Fibroblast of lung (primary cell): ENCODE measurements around the gene RNLS. TPM values are rescaled to one million over a fixed set of nuclear protein-coding genes. Genes with fewer than 3 reads are reported as not detected.

Experiments used
- DNase-seq, 2 donors: peaks; one replicate each; pipeline versions ENCODE4 v3.0.0 to v3.0.0-alpha.2; 2010; ENCODE audit warnings: low read depth in 2 of 2
- H2AFZ ChIP-seq: 2 replicates; pipeline ENCODE4 v1.5.1; 2012; ENCODE audit warnings: low read length, control low read depth, inconsistent platforms
- H3K27ac ChIP-seq: 2 replicates; pipeline ENCODE4 v1.5.1; 2011; ENCODE audit warnings: low read length, control low read depth; ENCODE audit not compliant: insufficient read depth
- H3K27me3 ChIP-seq: 2 replicates; pipeline ENCODE4 v1.5.1; 2011; ENCODE audit warnings: mild to moderate bottlenecking, low read length; ENCODE audit not compliant: control insufficient read depth, insufficient read depth
- H3K36me3 ChIP-seq: 2 replicates; pipeline ENCODE4 v1.5.1; 2011; ENCODE audit warnings: low read length; ENCODE audit not compliant: control insufficient read depth, insufficient read depth
- H3K4me1 ChIP-seq: 2 replicates; pipeline ENCODE4 v1.5.1; 2011; ENCODE audit warnings: low read length; ENCODE audit not compliant: control insufficient read depth, insufficient read depth; ENCODE audit errors: extremely low read depth
- H3K4me2 ChIP-seq: 2 replicates; pipeline ENCODE4 v1.5.1; 2011; ENCODE audit warnings: low read length, control low read depth; ENCODE audit not compliant: insufficient read depth; ENCODE audit errors: extremely low read depth
- H3K4me3 ChIP-seq, 4 experiments: fragments of 200-600 bp in 1 of 4; sonication (generic) in 1 of 4; replicated peaks in 1 of 4; 2 replicates each; pipeline ENCODE4 v1.5.1; 2011 to 2016; ENCODE audit warnings: low read length in 4 of 4, low read depth in 3 of 4, mild to moderate bottlenecking in 3 of 4, control low read depth in 2 of 4, inconsistent platforms in 1 of 4, mixed read lengths in 1 of 4; ENCODE audit not compliant: insufficient read depth in 1 of 4; ENCODE audit errors: control extremely low read depth in 1 of 4
- H3K79me2 ChIP-seq: 2 replicates; pipeline ENCODE4 v1.5.1; 2012; ENCODE audit warnings: mild to moderate bottlenecking, low read length, inconsistent platforms; ENCODE audit not compliant: control insufficient read depth, insufficient read depth
- H3K9ac ChIP-seq: 2 replicates; pipeline ENCODE4 v1.5.1; 2011; ENCODE audit warnings: mild to moderate bottlenecking, low read length, control low read depth; ENCODE audit not compliant: insufficient read depth
- H3K9me3 ChIP-seq: 2 replicates; pipeline ENCODE4 v1.5.1; 2012; ENCODE audit warnings: low read depth, low read length; ENCODE audit not compliant: control insufficient read depth, insufficient read depth
- H4K20me1 ChIP-seq: 2 replicates; pipeline ENCODE4 v1.5.1; 2011; ENCODE audit warnings: low read length; ENCODE audit not compliant: control insufficient read depth, insufficient read depth; ENCODE audit errors: extremely low read depth
- EZH2 ChIP-seq: IDR thresholded peaks from 2 replicates; pipeline ENCODE4 v1.5.1; 2012; ENCODE audit warnings: low read length, control low read depth, mild to moderate bottlenecking; ENCODE audit errors: missing control alignments
- polyA plus RNA-seq, 2 donors: library from polyadenylated mRNA; depleted of rRNA in 1 of 2; stranded (reverse) in 1 of 2; unstranded in 1 of 2; fragments of >200 nt; gene quantifications; 2 replicates each; pipeline ENCODE4 v1.2.1, GENCODE V29; 2011 to 2012; ENCODE audit warnings: missing spikeins in 1 of 2
- total RNA-seq: library from RNA; depleted of rRNA; stranded (reverse); fragments of >200 nt; gene quantifications from 2 replicates; pipeline ENCODE4 v1.2.1, GENCODE V29; 2014
- TF ChIP-seq, protein P1 (sequence below), 2 donors: IDR thresholded peaks in 1 of 2; conservative IDR thresholded peaks in 1 of 2; 1 replicate in 1 of 2; 2 replicates in 1 of 2; pipeline ENCODE4 v1.5.1; 2011 to 2012; ENCODE audit warnings: low read length in 2 of 2, control low read depth in 1 of 2, inconsistent platforms in 1 of 2, low read depth in 1 of 2, mild to moderate bottlenecking in 1 of 2

RNLS gene
- total and polyA plus RNA-seq, 2 donors (not counting 1 experiment from before 2014, with no cell fraction given) = 16.5 to 18.4 TPM

GRCh38 chr10:88459530-88459929 lies 123.6 kb downstream of the RNLS start:
- H3K9me3 ChIP-seq = no peaks in the 10 kb centered on the region
- H3K4me3 ChIP-seq = no peak overlapping the region
- no peaks in the 10 kb centered on the region for H3K36me3 ChIP-seq
- H3K9ac ChIP-seq = no peak overlapping the region
- H2AFZ ChIP-seq = no peak overlapping the region
- no peak overlapping the region for H3K4me2 ChIP-seq
- no peak for TF ChIP-seq EZH2
- TF ChIP-seq, protein P1, sequence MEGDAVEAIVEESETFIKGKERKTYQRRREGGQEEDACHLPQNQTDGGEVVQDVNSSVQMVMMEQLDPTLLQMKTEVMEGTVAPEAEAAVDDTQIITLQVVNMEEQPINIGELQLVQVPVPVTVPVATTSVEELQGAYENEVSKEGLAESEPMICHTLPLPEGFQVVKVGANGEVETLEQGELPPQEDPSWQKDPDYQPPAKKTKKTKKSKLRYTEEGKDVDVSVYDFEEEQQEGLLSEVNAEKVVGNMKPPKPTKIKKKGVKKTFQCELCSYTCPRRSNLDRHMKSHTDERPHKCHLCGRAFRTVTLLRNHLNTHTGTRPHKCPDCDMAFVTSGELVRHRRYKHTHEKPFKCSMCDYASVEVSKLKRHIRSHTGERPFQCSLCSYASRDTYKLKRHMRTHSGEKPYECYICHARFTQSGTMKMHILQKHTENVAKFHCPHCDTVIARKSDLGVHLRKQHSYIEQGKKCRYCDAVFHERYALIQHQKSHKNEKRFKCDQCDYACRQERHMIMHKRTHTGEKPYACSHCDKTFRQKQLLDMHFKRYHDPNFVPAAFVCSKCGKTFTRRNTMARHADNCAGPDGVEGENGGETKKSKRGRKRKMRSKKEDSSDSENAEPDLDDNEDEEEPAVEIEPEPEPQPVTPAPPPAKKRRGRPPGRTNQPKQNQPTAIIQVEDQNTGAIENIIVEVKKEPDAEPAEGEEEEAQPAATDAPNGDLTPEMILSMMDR (conservative IDR thresholded peaks at IDR 0.05 in 1 of 2, IDR thresholded peaks at IDR 0.05 in 1 of 2; ENCODE audit: low read depth in 1 of 2, low read length in 2 of 2) = no peak
- H3K4me1 ChIP-seq = no peaks in the 10 kb centered on the region
- no peaks in the 10 kb centered on the region for H4K20me1 ChIP-seq
- H3K27ac ChIP-seq = no peak overlapping the region
- no peaks in the 10 kb centered on the region for H3K79me2 ChIP-seq
- no peak for DNase-seq
- no peaks in the 10 kb centered on the region for H3K27me3 ChIP-seq

- H2AFZ ChIP-seq = no peak overlapping the region
- H4K20me1 ChIP-seq = no peaks in the 10 kb centered on the region
- no peaks in the 10 kb centered on the region for H3K79me2 ChIP-seq
- H3K4me1 ChIP-seq = no peaks in the 10 kb centered on the region
- H3K9ac ChIP-seq = no peak overlapping the region
- DNase-seq = no peak
- no peaks in the 10 kb centered on the region for H3K27me3 ChIP-seq
- H3K4me2 ChIP-seq = no peak overlapping the region
- H3K9me3 ChIP-seq = no peaks in the 10 kb centered on the region
- H3K36me3 ChIP-seq = no peaks in the 10 kb centered on the region
- H3K4me3 ChIP-seq = no peak overlapping the region
- no peak for TF ChIP-seq EZH2
- TF ChIP-seq, protein P1 (conservative IDR thresholded peaks at IDR 0.05 in 1 of 2, IDR thresholded peaks at IDR 0.05 in 1 of 2; ENCODE audit: low read depth in 1 of 2, low read length in 2 of 2) = no peak
- H3K27ac ChIP-seq = no peak overlapping the region
Measured at GRCh38 chr10:88458209-88458608, 124.9 kb downstream of the RNLS start.

- no peak for DNase-seq
Measured at GRCh38 chr10:88457660-88458059, 125.5 kb downstream of the RNLS start.

More at GRCh38 chr10:88457660-88458059, 125.5 kb downstream of the RNLS start:
- H3K9me3 ChIP-seq = no peaks in the 10 kb centered on the region
- no peak for TF ChIP-seq EZH2
- TF ChIP-seq, protein P1 (conservative IDR thresholded peaks at IDR 0.05 in 1 of 2, IDR thresholded peaks at IDR 0.05 in 1 of 2; ENCODE audit: low read depth in 1 of 2, low read length in 2 of 2) = no peak
- no peaks in the 10 kb centered on the region for H3K4me1 ChIP-seq
- H3K36me3 ChIP-seq = no peaks in the 10 kb centered on the region
- no peak overlapping the region for H2AFZ ChIP-seq
- no peaks in the 10 kb centered on the region for H3K79me2 ChIP-seq
- H3K4me3 ChIP-seq = no peak overlapping the region
- H3K4me2 ChIP-seq = no peak overlapping the region
- H3K27me3 ChIP-seq = no peaks in the 10 kb centered on the region
- H3K9ac ChIP-seq = no peak overlapping the region
- no peak overlapping the region for H3K27ac ChIP-seq
- no peaks in the 10 kb centered on the region for H4K20me1 ChIP-seq
